Measurements from ENCODE around the gene MARS2.

DNA sequence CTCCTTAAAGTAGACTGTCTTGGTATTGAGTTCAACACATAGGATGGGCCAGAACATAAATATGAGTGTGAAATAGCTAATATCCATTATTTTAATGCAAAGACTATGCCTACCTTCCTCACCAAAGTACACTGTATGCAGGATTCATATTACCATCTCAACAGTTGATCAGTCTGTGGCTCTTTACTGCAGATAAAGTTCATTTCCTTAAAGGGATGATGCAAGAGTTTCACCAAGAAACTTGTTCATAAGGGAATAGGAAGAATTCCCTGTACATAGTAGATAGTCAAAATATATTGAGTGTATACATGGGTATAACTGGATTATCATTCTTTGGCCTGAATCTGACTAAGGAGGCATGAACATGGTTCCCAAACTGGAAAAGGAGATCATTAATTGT lies 35.0 kb downstream of the MARS2 start:
- TF ChIP-seq, protein P1, sequence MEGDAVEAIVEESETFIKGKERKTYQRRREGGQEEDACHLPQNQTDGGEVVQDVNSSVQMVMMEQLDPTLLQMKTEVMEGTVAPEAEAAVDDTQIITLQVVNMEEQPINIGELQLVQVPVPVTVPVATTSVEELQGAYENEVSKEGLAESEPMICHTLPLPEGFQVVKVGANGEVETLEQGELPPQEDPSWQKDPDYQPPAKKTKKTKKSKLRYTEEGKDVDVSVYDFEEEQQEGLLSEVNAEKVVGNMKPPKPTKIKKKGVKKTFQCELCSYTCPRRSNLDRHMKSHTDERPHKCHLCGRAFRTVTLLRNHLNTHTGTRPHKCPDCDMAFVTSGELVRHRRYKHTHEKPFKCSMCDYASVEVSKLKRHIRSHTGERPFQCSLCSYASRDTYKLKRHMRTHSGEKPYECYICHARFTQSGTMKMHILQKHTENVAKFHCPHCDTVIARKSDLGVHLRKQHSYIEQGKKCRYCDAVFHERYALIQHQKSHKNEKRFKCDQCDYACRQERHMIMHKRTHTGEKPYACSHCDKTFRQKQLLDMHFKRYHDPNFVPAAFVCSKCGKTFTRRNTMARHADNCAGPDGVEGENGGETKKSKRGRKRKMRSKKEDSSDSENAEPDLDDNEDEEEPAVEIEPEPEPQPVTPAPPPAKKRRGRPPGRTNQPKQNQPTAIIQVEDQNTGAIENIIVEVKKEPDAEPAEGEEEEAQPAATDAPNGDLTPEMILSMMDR (conservative IDR thresholded peaks at IDR 0.05 in 1 of 2, IDR thresholded peaks at IDR 0.05 in 1 of 2; ENCODE audit: low read depth in 1 of 2, low read length in 2 of 2): no peak
- TF ChIP-seq EZH2 (IDR thresholded peaks at IDR 0.05; ENCODE audit: low read length, missing control alignments): no peak

All from fibroblast of lung (primary cell).